SK-N-SH (cell line): ENCODE data around the gene TBC1D21. TPM values are rescaled to one million over a fixed set of nuclear protein-coding genes. Genes with fewer than 3 reads are reported as not detected.
A peak's percentile ranks its signal among the peaks of the same experiment; 100 is the strongest.

Source experiments
- CTCF ChIA-PET: fragments of 300-600, 350-600 bp; formaldehyde crosslinking; extraction: SDS; loops from one replicate; lab custom pipeline; 2021; lab: Yijun Ruan, JAX
- POLR2A ChIA-PET: fragments of 350-600 bp; sonication (Branson Sonifier 250); formaldehyde crosslinking; extraction: SDS; loops from one replicate; lab custom pipeline; 2020; ENCODE audit warnings: antibody characterized with exemption, inconsistent platforms; lab: Yijun Ruan, JAX
- DNase-seq: peaks from one replicate; pipeline ENCODE4 v3.0.0; 2012
- H2AFZ ChIP-seq: fragments of 200-600 bp; sonication (generic); 2 replicates; pipeline ENCODE4 v1.8.1; 2016; ENCODE audit warnings: antibody characterized with exemption, mild to moderate bottlenecking, low read depth
- H3F3A ChIP-seq: fragments of 200-600 bp; sonication (generic); replicated peaks from 2 replicates; pipeline ENCODE3; 2016; ENCODE audit warnings: antibody characterized with exemption, mild to moderate bottlenecking; ENCODE audit not compliant: insufficient read depth
- H3K27ac ChIP-seq, 2 experiments: fragments of 200-500 bp in 1 of 2; fragments of 200-600 bp in 1 of 2; sonication (Bioruptor generic) in 1 of 2; sonication (generic), shearing (Covaris generic) in 1 of 2; 2 replicates each; pipeline versions ENCODE4 v1.5.1 to v1.6.1; 2014 to 2016; ENCODE audit warnings: low read depth in 2 of 2, inconsistent platforms in 1 of 2, low read length in 1 of 2, mild to moderate bottlenecking in 1 of 2, mixed read lengths in 1 of 2
- H3K27me3 ChIP-seq: fragments of 200-600 bp; sonication (generic), shearing (Covaris generic); 2 replicates; pipeline ENCODE4 v1.6.1; 2016; ENCODE audit warnings: mixed run types; ENCODE audit not compliant: insufficient read depth
- H3K36me3 ChIP-seq, 2 experiments: fragments of 200-500 bp in 1 of 2; fragments of 200-600 bp in 1 of 2; sonication (Bioruptor generic) in 1 of 2; sonication (generic) in 1 of 2; replicated peaks in 1 of 2; 2 replicates each; pipeline versions ENCODE3 to v1.5.1; 2014 to 2016; ENCODE audit warnings: low read length in 1 of 2, mild to moderate bottlenecking in 1 of 2; ENCODE audit not compliant: insufficient read depth in 2 of 2, control insufficient read depth in 1 of 2
- H3K4me1 ChIP-seq, 2 experiments: fragments of 200-500 bp in 1 of 2; fragments of 200-600 bp in 1 of 2; sonication (Bioruptor generic) in 1 of 2; sonication (generic), shearing (Covaris generic) in 1 of 2; 2 replicates each; pipeline versions ENCODE4 v1.5.1 to v1.6.1; 2014 to 2016; ENCODE audit warnings: low read depth in 1 of 2, low read length in 1 of 2, mixed run types in 1 of 2; ENCODE audit not compliant: insufficient read depth in 2 of 2, control insufficient read depth in 1 of 2
- H3K4me2 ChIP-seq: fragments of 200-600 bp; sonication (generic), shearing (Covaris generic); 2 replicates; pipeline ENCODE4 v1.6.1; 2017; ENCODE audit warnings: mixed run types
- H3K4me3 ChIP-seq, 2 experiments: fragments of 200-500 bp in 1 of 2; fragments of 200-600 bp in 1 of 2; sonication (Bioruptor generic) in 1 of 2; sonication (generic), shearing (Covaris generic) in 1 of 2; 2 replicates each; pipeline versions ENCODE4 v1.5.1 to v1.8.1; 2014 to 2016; ENCODE audit warnings: low read depth in 2 of 2, inconsistent platforms in 1 of 2, low read length in 1 of 2, mild to moderate bottlenecking in 1 of 2, mixed read lengths in 1 of 2, moderate library complexity in 1 of 2
- H3K79me2 ChIP-seq: fragments of 200-600 bp; sonication (generic); 2 replicates; pipeline ENCODE4 v1.8.1; 2017; ENCODE audit warnings: mild to moderate bottlenecking; ENCODE audit not compliant: insufficient read depth
- H3K9ac ChIP-seq: fragments of 200-600 bp; sonication (generic); 2 replicates; pipeline ENCODE4 v1.6.1; 2017; ENCODE audit warnings: mixed run types
- H3K9me2 ChIP-seq: fragments of 200-600 bp; sonication (generic); 2 replicates; pipeline ENCODE4 v1.6.1; 2017; ENCODE audit warnings: mixed run types
- H3K9me3 ChIP-seq: fragments of 200-600 bp; sonication (generic); 2 replicates; pipeline ENCODE4 v1.6.1; 2017; ENCODE audit warnings: mixed run types, mild to moderate bottlenecking, moderate library complexity
- H4K20me1 ChIP-seq: fragments of 200-600 bp; sonication (generic); 2 replicates; pipeline ENCODE4 v1.6.1; 2017; ENCODE audit warnings: mild to moderate bottlenecking, mixed run types; ENCODE audit not compliant: insufficient read depth
- CHD2 ChIP-seq: fragments of 150-350 bp; IDR thresholded peaks from 2 replicates; pipeline ENCODE4 v1.6.1; 2018; ENCODE audit warnings: low read length; ENCODE audit not compliant: partially characterized antibody
- CTCF ChIP-seq: fragments of 200-600 bp; sonication (generic); IDR thresholded peaks from 2 replicates; pipeline ENCODE4 v1.6.1; 2017; ENCODE audit warnings: antibody characterized with exemption, mild to moderate bottlenecking, moderate library complexity
- ELF1 ChIP-seq: IDR thresholded peaks from 2 replicates; pipeline ENCODE4 v1.4.0; 2012
- EP300 ChIP-seq, 2 experiments: IDR thresholded peaks; 2 replicates each; pipeline versions ENCODE4 v1.4.0 to v1.6.1; 2012; ENCODE audit warnings: borderline replicate concordance in 1 of 2, low read depth in 1 of 2, low read length in 1 of 2
- FOSL2 ChIP-seq: IDR thresholded peaks from 2 replicates; pipeline ENCODE4 v1.4.0; 2012; ENCODE audit warnings: low read depth, mild to moderate bottlenecking, moderate library complexity, borderline replicate concordance
- FOXM1 ChIP-seq: IDR thresholded peaks from 2 replicates; pipeline ENCODE4 v1.4.0; 2012; ENCODE audit warnings: low read depth, mild to moderate bottlenecking
- GABPA ChIP-seq: IDR thresholded peaks from 2 replicates; pipeline ENCODE4 v1.4.0; 2012; ENCODE audit warnings: low read depth, mild to moderate bottlenecking
- GATA2 ChIP-seq: sonication (generic); formaldehyde crosslinking; IDR thresholded peaks from 2 replicates; pipeline ENCODE4 v1.5.0; 2020; ENCODE audit warnings: mild to moderate bottlenecking, missing genetic modification reagents
- IRF3 ChIP-seq: fragments of 150-350 bp; IDR thresholded peaks from 2 replicates; pipeline ENCODE4 v1.6.1; 2016; ENCODE audit warnings: mild to moderate bottlenecking, low read depth, low read length
- MAX ChIP-seq: IDR thresholded peaks from 2 replicates; pipeline ENCODE4 v1.4.0; 2012; ENCODE audit warnings: low read depth
- NFIC ChIP-seq: IDR thresholded peaks from 2 replicates; pipeline ENCODE4 v1.4.0; 2012; ENCODE audit warnings: borderline replicate concordance
- NRF1 ChIP-seq: IDR thresholded peaks from 2 replicates; pipeline ENCODE4 v1.6.1; 2012; ENCODE audit warnings: low read depth, mild to moderate bottlenecking, low read length
- RAD21 ChIP-seq: IDR thresholded peaks from 2 replicates; pipeline ENCODE4 v1.6.1; 2012; ENCODE audit warnings: mild to moderate bottlenecking, low read length
- RCOR1 ChIP-seq: fragments of 150-350 bp; IDR thresholded peaks from 2 replicates; pipeline ENCODE4 v1.6.1; 2017; ENCODE audit warnings: antibody characterized with exemption, low read length
- RXRA ChIP-seq: IDR thresholded peaks from 2 replicates; pipeline ENCODE4 v1.4.0; 2012; ENCODE audit warnings: low read depth, mild to moderate bottlenecking, borderline replicate concordance
- SIN3A ChIP-seq: IDR thresholded peaks from 2 replicates; pipeline ENCODE4 v1.6.1; 2012; ENCODE audit warnings: low read depth, mild to moderate bottlenecking, low read length, moderate library complexity, borderline replicate concordance
- TEAD4 ChIP-seq: IDR thresholded peaks from 2 replicates; pipeline ENCODE4 v1.4.0; 2012; ENCODE audit warnings: mild to moderate bottlenecking, borderline replicate concordance; ENCODE audit not compliant: insufficient read depth
- USF1 ChIP-seq: IDR thresholded peaks from 2 replicates; pipeline ENCODE4 v1.4.0; 2012; ENCODE audit warnings: low read depth, borderline replicate concordance
- YY1 ChIP-seq: IDR thresholded peaks from 2 replicates; pipeline ENCODE4 v1.4.0; 2012; ENCODE audit warnings: low read depth, mild to moderate bottlenecking
- ZBTB33 ChIP-seq: IDR thresholded peaks from 2 replicates; pipeline ENCODE4 v1.4.0; 2012; ENCODE audit warnings: low read depth, borderline replicate concordance
- WGBS: methylation state at CpG from one replicate; pipeline ENCODE4 v1.1.6; 2017; ENCODE audit warnings: low lambda C conversion rate; 5-methylcytosine and 5-hydroxymethylcytosine counted together
- polyA plus RNA-seq, 3 experiments: library from polyadenylated mRNA; depleted of rRNA; stranded (reverse); fragments of >200 nt; gene quantifications; 2 replicates each; pipeline ENCODE4 v1.2.3, GENCODE V29; 2012

TBC1D21 gene
- polyA plus RNA-seq, 1 of the 3 experiments (the other 2 are of a cell fraction) = not detected

- DNase-seq = no peak
- WGBS = no CpG with 5 or more reads among the region's 7 CpGs
- TF ChIP-seq RAD21 = no peak
- no peak for TF ChIP-seq MAX
- TF ChIP-seq TEAD4 = no peak
- TF ChIP-seq IRF3 = no peak
- TF ChIP-seq YY1 = no peak
- TF ChIP-seq USF1 = no peak
- no peak for TF ChIP-seq FOSL2
- TF ChIP-seq, all 33 proteins: peak for 0
- Histone ChIP-seq H3K27ac (peak overlapping the region; percentile 40 to 93), H2AFZ (no peak overlapping the region), H4K20me1 (no peaks in the 10 kb centered on the region), H3K4me1 (peaks cover 32 to 50% of the 10 kb centered on the region in 2 experiments; a peak in 3 of 4 replicates), H3K9me2 (no peaks in the 10 kb centered on the region), H3F3A (peaks cover 37% of the 10 kb centered on the region), H3K36me3 (no peaks in the 10 kb centered on the region), H3K9ac (peak overlapping the region; percentile 73; the same call in 1 of the 2 replicates), H3K4me2 (peak overlapping the region; percentile 82), H3K4me3 (no peak overlapping the region), H3K79me2 (peaks cover 71% of the 10 kb centered on the region), H3K9me3 (no peaks in the 10 kb centered on the region), H3K27me3 (no peaks in the 10 kb centered on the region)
- ChIA-PET POLR2A (interaction anchor here (1.0 kb wide), 1 partner anchor 10 kb away, joined by 3 read pairs; no protein-coding TSS in a partner anchor), CTCF (interaction anchor here (0.8 to 5.9 kb wide), 7 partner anchors 13 to 362 kb away, joined by 3 to 51 read pairs (median 4); no protein-coding TSS in a partner anchor)
Measured at GRCh38 chr15:73923156-73923487, 49.8 kb downstream of the TBC1D21 start.

GRCh38 chr15:73923488-73924164 is 50.3 kb downstream of the TBC1D21 start:
- peak overlapping the region; percentile 82 for H3K4me2 ChIP-seq
- H3K27ac ChIP-seq = peak overlapping the region; percentile 22 to 93
- peaks cover 76% of the 10 kb centered on the region for H3K79me2 ChIP-seq
- peak overlapping the region; percentile 73 for H3K9ac ChIP-seq
- POLR2A ChIA-PET = interaction anchor here (1.0 kb wide), 1 partner anchor 10 kb away, joined by 3 read pairs; no protein-coding TSS in a partner anchor
- no peaks in the 10 kb centered on the region for H3K36me3 ChIP-seq
- no peak for DNase-seq
- peak overlapping the region in 1 of 2 experiments; percentile 31; a peak in 1 of 4 replicates for H3K4me3 ChIP-seq
- no peak for TF ChIP-seq GABPA
- no peak; the same call in 1 of the 2 replicates for TF ChIP-seq MAX
- TF ChIP-seq EP300 (IDR thresholded peaks at IDR 0.05; ENCODE audit: borderline replicate concordance in 1 of 2, low read depth in 1 of 2, low read length in 1 of 2) = no peak
- TF ChIP-seq GATA2 (CRISPR knock-in tag) = no peak
- no peak for TF ChIP-seq SIN3A
- TF ChIP-seq RCOR1 = no peak
- TF ChIP-seq CHD2 = no peak
- no peak for TF ChIP-seq NFIC
- no peak for TF ChIP-seq CTCF
- no peak for TF ChIP-seq FOXM1
- TF ChIP-seq ELF1 = no peak
- TF ChIP-seq RXRA = no peak
- no peak for TF ChIP-seq NRF1
- TF ChIP-seq ZBTB33 = no peak
- peak overlapping the region; percentile 37 for H2AFZ ChIP-seq
- no peaks in the 10 kb centered on the region for H4K20me1 ChIP-seq
- no peaks in the 10 kb centered on the region for H3K9me2 ChIP-seq
- H3F3A ChIP-seq = peaks cover 37% of the 10 kb centered on the region
- 80% methylated on average over 4 of the region's 6 CpGs for WGBS
- H3K27me3 ChIP-seq = no peaks in the 10 kb centered on the region
- no peaks in the 10 kb centered on the region for H3K9me3 ChIP-seq
- peaks cover 35 to 50% of the 10 kb centered on the region in 2 experiments; a peak in 3 of 4 replicates for H3K4me1 ChIP-seq
- CTCF ChIA-PET = interaction anchor here (0.8 to 5.9 kb wide), 7 partner anchors 12 to 363 kb away, joined by 3 to 51 read pairs (median 3); no protein-coding TSS in a partner anchor
